OCI-LY3 (cell line): ENCODE results near the gene DAB1.

Source experiments
- CTCF ChIP-seq: fragments of 200-600, 300-600 bp; sonication (generic); IDR thresholded peaks from 2 replicates; pipeline ENCODE4 v1.5.1; 2014; ENCODE audit warnings: antibody characterized with exemption, low read length, low read depth
- EZH2phosphoT487 ChIP-seq: fragments of 200-600 bp; shearing (Covaris generic); IDR thresholded peaks from 2 replicates; pipeline ENCODE4 v1.6.1; 2018; ENCODE audit warnings: antibody characterized with exemption, mixed run types, low read depth

GRCh38 chr1:57204091-57204490 lies 219.8 kb downstream of the DAB1 start:
- TF ChIP-seq EZH2phosphoT487 = no peak
- TF ChIP-seq CTCF = no peak
